ENCODE measurements around the gene CCL14.

DNA sequence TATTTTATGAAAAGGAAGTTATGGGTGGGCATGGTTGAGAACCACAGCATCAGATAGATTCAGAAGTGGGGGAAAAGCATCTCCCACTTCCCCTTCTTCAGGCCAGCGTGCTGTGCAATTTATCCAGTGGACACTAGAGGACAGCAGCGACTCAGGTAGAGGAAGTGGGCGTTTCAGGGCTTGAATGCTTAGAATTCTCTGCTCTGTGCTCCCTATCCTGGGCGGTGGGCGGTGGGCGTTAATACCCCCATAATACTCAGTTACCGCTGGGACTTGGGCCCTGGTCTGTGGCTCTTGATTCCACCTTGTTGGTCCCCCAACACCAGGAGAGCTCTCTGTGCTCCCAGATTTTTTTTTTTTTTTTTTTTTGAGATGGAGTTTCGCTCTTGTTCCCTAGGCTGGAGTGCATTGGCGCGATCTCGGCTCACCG lies 39.4 kb downstream of the CCL14 start:
- TF ChIP-seq, protein P1, sequence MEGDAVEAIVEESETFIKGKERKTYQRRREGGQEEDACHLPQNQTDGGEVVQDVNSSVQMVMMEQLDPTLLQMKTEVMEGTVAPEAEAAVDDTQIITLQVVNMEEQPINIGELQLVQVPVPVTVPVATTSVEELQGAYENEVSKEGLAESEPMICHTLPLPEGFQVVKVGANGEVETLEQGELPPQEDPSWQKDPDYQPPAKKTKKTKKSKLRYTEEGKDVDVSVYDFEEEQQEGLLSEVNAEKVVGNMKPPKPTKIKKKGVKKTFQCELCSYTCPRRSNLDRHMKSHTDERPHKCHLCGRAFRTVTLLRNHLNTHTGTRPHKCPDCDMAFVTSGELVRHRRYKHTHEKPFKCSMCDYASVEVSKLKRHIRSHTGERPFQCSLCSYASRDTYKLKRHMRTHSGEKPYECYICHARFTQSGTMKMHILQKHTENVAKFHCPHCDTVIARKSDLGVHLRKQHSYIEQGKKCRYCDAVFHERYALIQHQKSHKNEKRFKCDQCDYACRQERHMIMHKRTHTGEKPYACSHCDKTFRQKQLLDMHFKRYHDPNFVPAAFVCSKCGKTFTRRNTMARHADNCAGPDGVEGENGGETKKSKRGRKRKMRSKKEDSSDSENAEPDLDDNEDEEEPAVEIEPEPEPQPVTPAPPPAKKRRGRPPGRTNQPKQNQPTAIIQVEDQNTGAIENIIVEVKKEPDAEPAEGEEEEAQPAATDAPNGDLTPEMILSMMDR (IDR thresholded peaks at IDR 0.05): peak; percentile 44 to 84 (median 74)
- TF ChIP-seq POLR2A (IDR thresholded peaks at IDR 0.05): no peak
